HG03520 (cell line): ENCODE data around the gene ZWILCH.
"Not testable (repeated sequence)": the region's sequence is repeated elsewhere in the genome, so short reads cannot be mapped to it uniquely, and the experiment has no call there.

ENCODE experiments used
- ATAC-seq: cut with Tn5 transposase; IDR thresholded peaks from one replicate; pipeline ENCODE4 v1.9.1; 2021; ENCODE audit warnings: mild to moderate bottlenecking, moderate library complexity; ENCODE audit not compliant: unreplicated experiment

The ZWILCH gene

DNA sequence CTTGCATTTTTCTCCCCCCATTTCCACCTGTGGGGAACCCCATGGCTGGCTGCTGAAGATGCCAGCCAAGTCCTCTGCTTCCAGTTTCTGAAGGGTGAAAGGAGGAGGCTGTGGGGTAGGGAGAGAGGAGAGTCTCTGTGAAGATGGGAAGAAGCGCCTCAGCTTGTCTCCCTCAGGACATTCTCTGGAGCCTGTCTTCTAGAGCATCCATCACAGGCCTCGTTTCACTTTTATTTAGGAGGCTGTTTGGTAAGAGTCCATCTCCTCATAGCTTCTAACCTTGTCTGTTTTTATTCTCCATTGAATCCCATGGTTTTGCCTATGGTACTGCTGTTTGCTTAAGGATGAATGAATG, 69.4 kb downstream of the ZWILCH start:
- ATAC-seq: no peak

DNA sequence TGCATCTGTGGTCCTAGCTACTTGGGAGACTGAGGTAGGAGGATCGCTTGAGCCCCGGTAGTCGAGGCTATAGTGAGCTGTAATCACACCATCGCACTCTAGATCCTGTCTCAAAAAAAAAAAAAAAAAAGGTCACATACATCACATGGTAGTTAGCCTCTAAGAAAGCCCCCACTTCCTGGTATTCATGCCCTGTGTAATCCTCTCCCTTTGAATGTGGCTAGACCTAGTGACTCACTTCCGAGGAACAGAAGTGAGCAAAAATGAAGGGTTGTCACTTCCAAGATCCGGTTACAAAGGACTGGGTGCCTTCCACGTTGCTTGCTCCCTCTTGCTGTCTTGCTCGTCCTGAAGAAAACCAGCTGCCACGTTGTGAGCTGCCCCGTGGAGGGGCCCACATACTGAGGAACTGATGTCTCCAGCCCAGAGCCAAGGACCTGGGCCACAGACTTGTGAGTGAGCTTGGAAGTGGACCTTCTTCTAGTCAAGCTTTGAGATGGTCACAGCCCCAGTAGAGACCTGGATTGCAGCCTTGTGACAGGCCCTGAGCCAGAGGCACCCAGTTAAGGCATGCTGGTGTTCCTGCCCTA, 73.3 kb downstream of the ZWILCH start:
- ATAC-seq: no peak

DNA sequence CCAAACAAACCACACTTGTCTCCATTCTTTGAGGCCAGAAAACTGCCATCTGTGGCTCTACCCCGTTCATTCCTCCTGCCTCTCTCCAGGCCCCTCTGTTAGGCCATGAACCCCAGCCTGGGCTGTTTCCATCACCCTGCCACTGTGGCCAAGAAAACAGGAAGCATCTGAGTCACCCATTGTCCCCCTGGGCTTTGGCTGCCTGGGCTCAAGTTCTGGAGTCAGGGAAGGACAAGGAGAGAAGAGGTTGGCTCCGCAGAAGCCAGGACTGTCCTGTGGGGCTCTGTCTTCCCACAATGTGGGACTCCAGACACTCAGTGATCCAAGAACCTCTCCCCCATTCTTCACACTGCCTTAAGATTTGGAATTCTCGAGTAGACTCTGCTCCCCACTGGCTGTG, 75.5 kb downstream of the ZWILCH start:
- no peak for ATAC-seq

DNA sequence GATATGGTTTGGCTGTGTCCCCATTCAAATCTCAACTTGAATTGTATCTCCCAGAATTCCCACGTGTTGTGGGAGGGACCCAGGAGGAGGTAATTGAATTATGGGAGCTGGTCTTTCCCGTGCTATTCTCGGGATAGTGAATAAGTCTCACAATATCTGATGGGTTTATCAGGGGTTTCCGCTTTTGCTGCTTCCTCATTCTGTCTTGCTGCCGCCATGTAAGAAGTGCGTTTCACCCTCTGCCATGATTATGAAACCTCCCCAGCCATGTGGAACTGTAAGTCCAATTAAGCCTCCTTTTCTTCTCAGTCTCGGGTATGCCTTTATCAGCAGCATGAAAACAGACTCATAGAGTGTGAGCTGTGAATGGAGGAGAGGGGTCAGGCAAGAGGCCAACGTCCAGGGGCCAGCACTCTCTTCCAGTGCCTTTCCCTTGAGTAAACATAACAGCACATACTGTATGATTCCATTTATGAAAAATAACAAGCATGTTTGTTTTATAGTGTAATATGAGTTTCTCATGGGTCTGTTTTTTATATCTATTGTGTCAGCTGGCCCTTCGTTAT, 76.9 kb downstream of the ZWILCH start:
- no peak for ATAC-seq

DNA sequence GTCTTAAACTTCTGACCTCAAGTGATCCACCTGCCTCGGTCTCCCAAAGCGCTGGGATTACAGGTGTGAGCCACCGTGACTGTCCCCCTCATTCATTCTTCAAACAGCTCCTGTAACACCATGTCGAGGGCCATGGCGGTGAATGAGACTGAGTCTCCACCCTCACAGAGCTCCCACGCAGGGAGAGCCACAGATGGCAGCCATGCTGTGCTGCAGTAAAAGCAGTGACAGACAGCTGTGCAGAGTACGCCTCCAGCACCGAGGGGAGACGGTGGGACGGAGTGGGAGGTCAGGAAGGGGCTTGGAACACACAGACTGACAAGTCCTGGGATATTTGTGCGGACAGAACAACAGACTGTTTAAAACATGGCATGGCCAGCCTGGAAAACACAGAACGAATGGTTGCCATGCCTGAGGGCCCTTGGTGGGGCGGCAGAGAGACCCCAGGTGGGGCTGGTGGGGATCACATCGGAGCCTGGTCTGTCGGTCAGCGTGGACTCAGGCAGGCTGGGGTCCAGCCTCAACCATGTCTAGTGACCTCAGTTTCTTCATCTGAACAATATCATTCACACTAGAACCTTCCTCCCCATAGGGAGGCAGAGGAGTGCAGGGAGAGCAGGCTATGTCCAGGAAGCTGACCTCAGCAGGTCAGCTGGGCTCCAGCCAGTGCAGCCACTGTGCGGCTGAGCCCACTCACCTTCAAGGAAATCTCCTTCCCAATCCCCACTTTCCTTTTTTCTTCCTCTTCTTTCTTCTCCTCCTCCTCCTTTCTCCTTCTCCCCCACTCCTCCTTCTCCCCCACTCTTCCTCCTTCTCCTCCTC, 81.2 kb downstream of the ZWILCH start:
- no peak for ATAC-seq

DNA sequence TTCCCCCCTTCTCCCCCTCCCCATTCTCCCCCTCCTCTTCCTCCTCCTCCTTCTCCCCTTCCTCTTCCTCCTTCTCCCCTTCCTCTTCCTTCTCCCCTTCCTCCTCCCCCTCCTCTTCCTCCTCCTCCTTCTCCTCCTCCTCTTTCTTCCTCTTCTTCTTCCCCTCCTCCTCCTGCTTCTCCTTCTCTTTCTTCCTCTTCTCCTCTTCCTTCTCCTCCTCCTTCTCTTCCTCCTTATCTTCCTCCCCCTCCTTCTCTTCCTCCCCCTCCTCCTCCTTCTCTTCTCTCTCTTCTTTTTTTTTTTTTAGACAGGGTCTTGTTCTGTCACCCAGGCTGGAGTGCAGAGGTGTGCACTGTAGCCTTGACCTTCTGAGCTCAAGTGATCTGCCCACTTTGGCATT, 81.9 kb downstream of the ZWILCH start:
- no peak for ATAC-seq

DNA sequence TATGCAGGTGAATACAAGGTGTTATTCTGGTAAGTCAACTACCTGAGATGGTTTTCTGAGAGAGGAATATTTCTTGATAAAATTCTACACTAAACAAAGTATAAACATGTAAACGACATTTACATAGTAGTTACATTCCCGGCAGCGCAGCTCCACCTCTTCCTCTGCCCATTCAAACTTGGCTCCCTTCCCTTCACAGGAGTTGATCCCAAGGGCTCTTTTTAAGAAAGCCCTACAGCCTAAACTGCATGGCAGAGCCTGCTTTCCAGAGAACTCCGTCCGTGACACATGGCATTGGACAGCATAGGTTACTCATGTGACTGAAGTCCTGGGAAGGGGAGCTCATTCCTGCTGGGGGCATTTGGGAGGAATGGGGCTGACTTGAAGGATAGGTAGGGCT, 82.6 kb downstream of the ZWILCH start:
- ATAC-seq: no peak

DNA sequence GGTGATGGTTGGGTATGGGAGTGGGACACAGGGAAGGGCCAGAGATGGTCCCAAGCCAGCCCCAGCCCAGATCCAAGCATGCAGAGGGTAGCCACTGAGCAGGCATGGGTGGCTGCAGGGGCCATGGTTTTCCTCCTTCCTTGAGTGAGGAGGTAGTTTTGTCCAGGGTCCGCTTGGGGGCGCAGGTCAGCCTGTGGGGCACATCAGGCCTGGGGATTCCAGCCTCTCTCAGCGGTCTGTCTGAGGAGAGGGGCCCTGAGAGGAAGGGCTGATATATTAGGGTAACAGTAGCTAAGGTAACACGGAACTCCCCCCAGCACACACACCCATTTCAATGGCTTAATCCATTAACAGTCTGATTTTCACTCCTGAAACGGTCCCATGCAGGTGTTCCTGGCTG, 83.4 kb downstream of the ZWILCH start:
- ATAC-seq: no peak

DNA sequence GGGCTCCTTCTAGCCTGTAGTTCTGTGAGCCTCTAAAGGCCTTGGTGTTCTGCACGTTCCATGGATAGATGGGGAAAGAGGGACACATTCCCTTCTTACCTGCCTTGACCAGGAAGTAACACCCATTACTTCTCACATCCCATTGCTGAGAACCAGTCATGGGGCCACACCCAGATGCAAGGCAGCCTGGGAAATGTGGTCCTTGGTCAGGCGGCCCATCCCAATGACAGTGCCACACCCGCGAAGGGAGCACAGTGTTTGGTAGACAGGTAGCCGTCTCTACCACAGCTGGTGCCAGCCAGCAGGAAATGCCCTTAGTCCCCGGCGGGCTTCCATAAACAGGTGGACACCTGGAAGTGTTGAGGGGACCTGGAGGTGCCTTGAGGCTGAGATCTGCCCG, 83.8 kb downstream of the ZWILCH start:
- ATAC-seq: no peak

DNA sequence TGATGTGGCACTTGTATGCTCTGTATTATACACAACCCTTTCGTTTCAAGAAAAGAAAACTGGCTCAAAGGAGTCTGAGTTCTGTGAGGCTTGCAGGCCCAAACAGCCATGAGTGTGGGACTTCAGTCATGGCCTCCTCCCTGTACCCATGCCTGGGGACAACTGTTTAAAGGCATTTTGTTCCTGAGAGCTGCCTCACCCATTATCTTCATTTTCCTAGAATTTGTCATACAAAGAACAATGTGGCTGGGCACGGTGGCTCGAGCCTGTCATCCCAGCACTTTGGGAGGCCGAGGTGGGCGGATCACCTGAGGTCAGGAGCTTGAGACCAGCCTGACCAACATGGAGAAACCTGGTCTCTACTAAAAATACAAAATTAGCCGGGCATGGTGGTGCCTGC, 84.3 kb downstream of the ZWILCH start:
- ATAC-seq: not testable (repeated sequence)

DNA sequence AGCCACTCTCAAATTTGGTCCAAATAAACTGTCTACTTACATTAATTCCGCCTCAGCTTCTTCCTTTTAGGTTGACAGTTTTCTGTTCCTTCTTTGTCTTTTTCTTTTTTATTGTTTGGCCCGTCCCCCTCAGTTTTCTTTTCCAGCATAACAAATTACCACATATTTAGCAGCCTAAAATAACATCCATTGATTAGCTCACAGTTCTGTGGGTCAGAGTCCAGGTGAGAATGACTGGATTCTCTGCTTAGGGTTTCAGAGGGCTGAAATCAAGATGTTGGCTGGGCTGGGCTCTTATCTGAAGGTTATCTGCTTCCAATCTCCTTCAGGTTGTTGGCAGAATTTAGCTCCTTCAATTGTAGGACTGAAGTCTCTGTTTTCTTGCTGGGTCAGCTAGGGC, 85.3 kb downstream of the ZWILCH start:
- ATAC-seq: no peak

DNA sequence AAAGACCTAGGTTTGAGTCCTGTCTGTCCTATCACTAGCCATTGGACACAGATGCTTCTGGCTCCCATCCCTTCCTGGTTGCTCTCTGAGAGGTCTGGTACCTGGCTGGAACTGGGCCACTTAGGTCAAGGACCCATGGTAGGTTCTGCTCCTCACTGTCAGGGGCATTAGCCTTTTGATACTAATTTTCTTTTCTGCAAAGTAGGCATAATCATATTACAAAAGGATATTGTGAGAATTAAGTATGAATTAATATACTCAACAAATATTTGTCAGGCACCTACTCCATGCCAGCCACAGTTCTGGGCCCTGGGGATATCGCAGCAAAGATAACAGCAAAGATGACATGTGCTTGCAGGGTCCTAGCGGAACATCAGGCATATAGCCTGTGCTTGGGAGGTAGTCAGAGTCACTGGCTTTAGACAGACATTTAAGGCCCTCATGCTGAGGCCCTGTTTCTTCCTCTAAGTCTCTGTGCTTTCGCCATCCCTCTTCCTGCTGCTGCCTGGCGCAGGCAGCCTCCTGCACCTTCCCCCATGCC, 86.3 kb downstream of the ZWILCH start:
- no peak for ATAC-seq

DNA sequence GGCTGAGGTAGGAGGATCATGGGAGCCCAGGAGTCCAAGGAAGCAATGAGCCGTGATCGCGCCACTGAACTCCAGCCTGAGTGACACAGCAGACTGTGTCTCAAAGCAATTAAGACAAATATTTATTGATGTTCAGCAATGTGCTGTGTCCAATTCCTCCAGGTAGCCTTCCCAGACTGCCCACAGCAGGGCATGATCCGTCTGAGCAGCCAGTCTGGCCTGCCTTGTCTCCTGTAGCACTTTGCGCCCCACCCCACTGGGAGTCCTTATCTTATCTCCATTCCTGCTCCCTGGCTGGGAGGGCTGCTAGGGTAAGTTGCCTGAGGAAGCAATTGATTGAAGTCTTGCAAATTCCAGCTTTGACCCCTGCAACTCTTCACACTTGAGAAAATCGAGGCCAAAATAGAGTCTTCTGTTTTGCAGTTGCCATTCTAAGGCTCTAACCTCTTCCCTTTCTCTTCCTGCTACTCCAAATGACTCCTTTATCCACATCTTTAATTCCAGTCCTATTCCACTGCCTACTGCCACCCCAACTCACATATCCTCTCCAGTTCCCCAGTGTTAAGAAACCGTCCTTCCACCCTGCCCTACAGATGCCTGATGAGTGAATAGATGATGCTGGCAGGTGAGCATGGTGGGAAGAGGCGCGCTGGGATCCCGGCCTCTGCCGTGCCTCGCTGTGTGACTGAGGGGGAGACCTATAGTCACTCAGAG, 87.5 kb downstream of the ZWILCH start:
- no peak for ATAC-seq

DNA sequence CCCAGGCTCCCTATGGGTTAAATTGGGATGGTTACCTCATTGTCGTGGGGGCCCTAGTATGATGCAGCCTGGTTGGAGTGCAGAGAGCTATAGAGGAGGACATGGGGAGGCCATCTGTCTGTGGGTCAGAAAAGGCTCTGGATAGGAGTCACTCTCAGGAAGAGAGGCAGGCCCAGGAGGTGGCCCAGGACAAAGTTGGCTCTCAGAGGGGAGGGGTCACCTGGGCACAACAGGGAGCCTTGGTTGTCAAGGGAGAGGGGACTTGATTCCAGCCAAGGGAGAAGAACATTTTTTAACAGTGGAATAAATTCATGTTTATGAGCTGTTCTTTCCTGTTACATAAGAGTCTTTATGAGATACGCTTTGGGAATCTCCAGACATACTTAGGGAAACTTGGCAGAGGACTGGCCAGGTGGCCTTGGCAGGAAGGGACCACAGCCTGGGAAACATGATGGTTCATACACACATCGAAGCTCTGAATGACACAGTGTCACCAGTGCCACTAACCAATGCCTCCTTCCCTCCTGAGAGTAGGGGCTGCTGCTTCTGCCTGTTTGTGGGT, 88.2 kb downstream of the ZWILCH start:
- ATAC-seq: no peak

DNA sequence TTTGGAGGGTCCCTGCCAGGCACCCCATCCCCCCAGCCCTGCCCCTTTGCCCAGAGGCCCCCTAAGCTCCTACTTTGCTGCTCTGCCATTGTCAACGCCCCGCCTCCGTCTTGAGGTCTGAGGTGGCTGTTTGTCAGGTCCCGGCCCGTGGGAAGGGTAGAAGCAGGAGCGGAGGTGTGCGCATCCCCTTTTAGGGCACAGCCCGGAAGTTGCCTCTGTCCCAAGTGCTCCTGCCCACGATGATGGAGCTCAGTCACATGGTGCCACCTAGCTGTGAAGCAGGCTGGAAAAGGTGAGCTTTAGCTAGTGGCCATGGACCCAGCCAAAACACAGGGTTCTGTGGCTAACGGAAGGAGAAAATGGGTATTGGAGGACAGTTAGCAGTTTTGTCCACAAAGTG, 89.2 kb downstream of the ZWILCH start:
- no peak for ATAC-seq

DNA sequence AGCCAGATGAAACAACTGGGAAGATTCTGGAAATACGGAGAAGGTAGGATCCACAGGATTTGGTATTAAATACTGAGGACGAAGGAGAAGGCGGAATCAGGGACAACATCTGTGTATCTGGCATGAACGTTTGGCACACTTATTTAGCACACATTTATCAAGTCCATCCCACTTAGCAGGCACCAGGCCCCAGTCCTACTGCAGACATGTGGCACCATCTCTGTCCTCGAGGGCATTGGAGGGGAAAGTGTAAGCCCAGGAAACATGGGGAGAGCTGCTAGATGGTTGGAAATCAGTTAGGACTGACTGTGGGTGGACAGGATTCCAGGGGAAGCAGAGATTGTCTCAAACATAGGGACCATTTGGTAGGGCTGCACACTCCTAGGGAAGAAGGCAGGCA, 89.7 kb downstream of the ZWILCH start:
- ATAC-seq: no peak

DNA sequence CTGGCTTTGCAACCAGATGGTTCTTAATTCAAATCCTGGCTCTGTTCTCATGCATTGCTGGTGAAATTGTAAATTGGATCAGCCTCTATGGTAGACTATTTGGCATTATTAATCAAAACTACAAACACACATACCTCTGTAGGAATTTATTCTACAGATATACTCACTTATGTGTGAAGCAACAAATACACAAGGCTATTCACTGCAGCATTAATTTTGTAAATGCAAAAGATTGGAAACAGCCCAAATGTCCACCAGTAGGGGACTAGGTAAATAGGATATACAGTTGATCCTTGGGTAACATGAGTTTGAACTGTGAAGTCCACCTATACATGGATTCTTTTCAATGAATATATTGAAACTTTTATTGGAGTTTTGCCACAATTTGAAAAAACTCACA, 90.2 kb downstream of the ZWILCH start:
- ATAC-seq: no peak

DNA sequence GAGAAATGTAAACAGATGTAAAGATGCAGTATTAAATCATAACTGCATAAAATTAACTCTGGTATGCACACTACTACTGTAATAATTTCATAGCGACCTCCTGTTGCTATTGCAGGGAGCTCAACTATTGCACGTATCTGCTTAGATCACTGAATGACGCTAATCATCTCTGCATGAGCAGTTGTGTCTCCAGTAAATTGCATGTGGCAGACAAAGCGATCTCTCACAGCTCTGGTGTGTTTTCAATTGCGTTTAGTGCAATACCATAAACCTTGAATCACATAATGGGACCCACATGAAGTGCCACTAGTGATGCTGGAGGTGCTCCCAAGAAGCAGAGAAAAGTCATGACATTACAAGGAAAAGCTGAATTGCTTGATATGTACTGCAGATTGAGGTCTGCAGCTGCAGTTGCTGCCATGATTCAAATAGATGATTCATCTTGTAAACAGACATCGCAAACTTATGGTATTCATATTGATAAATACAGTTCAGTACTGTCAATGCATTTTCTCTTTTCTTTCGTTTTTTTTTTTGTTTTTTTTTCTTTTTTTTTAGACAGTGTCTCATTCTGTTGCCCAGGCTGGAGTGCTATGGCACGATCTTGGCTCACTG, 90.9 kb downstream of the ZWILCH start:
- no peak for ATAC-seq

DNA sequence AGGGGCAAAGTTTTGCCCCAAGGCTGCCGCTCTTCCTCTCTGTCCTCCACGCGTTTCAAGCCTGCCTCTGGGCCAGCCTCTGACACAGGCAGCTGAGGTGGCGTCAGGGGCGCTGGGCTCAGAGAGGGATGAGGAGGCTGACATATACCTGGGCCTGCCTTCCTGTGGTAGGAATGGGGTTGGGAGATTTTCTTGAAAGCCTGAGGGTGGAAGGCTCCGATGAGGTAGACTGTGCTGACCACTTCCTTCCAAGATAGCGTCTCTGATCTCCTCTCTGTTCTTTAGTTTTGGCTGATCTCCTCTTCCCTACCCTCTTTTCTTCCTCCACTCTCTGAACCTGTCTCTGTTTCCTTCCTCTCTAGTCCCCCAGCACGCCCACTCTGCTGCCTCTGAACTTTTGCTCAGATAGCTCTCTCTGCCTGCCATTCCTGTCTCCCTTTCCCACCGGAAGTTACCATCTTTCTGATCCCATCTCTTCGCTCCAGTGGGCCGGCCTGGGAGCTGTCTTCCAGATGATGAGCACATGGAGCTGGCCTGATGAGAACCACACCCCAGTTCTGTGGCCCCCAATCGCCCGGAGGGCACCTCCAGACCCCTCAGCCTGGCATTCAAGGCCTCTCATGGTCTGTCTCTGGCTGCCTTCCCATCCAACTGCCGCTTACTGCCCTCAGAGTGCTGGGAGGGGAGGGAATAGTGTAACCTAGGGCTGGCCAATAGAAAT, 93.1 kb downstream of the ZWILCH start:
- no peak for ATAC-seq
